Smooth muscle cell (in vitro differentiated cells): ENCODE results near the gene POLA1. TPM values are rescaled to one million over a fixed set of nuclear protein-coding genes. Genes with fewer than 3 reads are reported as not detected.

ENCODE experiments used
- DNase-seq: peaks from one replicate; lab custom pipeline; 2025; ENCODE audit not compliant: unreplicated experiment; lab: John Stamatoyannopoulos, UW
- H2AFZ ChIP-seq: fragments of 200-600 bp; sonication (generic); 2 replicates; pipeline ENCODE4 v1.6.0; 2016; ENCODE audit warnings: antibody characterized with exemption, low read depth, mild to moderate bottlenecking
- H3F3A ChIP-seq: fragments of 200-600 bp; sonication (generic); 2 replicates; pipeline ENCODE4 v1.6.0; 2017; ENCODE audit warnings: antibody characterized with exemption, low read depth
- H3K27ac ChIP-seq: fragments of 200-600 bp; sonication (generic); 2 replicates; pipeline ENCODE4 v1.5.1; 2016; ENCODE audit warnings: low read depth, mild to moderate bottlenecking
- H3K27me3 ChIP-seq: fragments of 200-600 bp; sonication (generic); 2 replicates; pipeline ENCODE4 v1.6.1; 2016; ENCODE audit warnings: low read depth, mild to moderate bottlenecking
- H3K36me3 ChIP-seq: fragments of 200-600 bp; sonication (generic); 2 replicates; pipeline ENCODE4 v1.5.1; 2016; ENCODE audit warnings: low read depth
- H3K4me1 ChIP-seq: fragments of 200-600 bp; sonication (generic); 2 replicates; pipeline ENCODE4 v1.5.1; 2016; ENCODE audit warnings: low read depth
- H3K4me2 ChIP-seq: fragments of 200-600 bp; sonication (generic); 2 replicates; pipeline ENCODE4 v1.6.0; 2016; ENCODE audit warnings: mild to moderate bottlenecking
- H3K4me3 ChIP-seq: fragments of 200-600 bp; sonication (generic); 2 replicates; pipeline ENCODE4 v1.5.1; 2016; ENCODE audit warnings: mild to moderate bottlenecking
- H3K79me2 ChIP-seq: fragments of 200-600 bp; sonication (generic); 2 replicates; pipeline ENCODE4 v1.6.0; 2016; ENCODE audit warnings: low read depth, mild to moderate bottlenecking
- H3K9ac ChIP-seq: fragments of 200-600 bp; sonication (generic); 2 replicates; pipeline ENCODE4 v1.6.0; 2016; ENCODE audit warnings: low read depth
- H3K9me3 ChIP-seq: fragments of 200-600 bp; sonication (generic); replicated peaks from 2 replicates; pipeline ENCODE4 v1.5.1; 2016; ENCODE audit warnings: low read depth
- H4K20me1 ChIP-seq: fragments of 200-600 bp; sonication (generic); 2 replicates; pipeline ENCODE4 v1.6.0; 2016; ENCODE audit warnings: low read depth
- WGBS: methylation state at CpG from one replicate; pipeline ENCODE4 v1.1.7; 2016; ENCODE audit warnings: low lambda C conversion rate; 5-methylcytosine and 5-hydroxymethylcytosine counted together
- polyA plus RNA-seq: library from polyadenylated mRNA; unstranded; fragments of >200 nt; fragmentation: Nextera tagmentation; extraction: Ambion mirVana; gene quantifications from 2 replicates; pipeline ENCODE4 v1.2.1, GENCODE V29; 2016
- total RNA-seq: library from RNA; depleted of rRNA; stranded (reverse); fragments of >200 nt; gene quantifications from 2 replicates; pipeline ENCODE4 v1.2.3, GENCODE V29; 2014
- TF ChIP-seq, protein P1 (sequence below): fragments of 200-600 bp; sonication (generic); IDR thresholded peaks from 2 replicates; pipeline ENCODE4 v1.5.1; 2017; ENCODE audit warnings: borderline replicate concordance, mild to moderate bottlenecking, antibody characterized with exemption; ENCODE audit not compliant: insufficient read depth, poor library complexity, severe bottlenecking

Gene POLA1
- total and polyA plus RNA-seq, 2 experiments from 2014 or later, result 5.4 to 11.7 TPM

DNA sequence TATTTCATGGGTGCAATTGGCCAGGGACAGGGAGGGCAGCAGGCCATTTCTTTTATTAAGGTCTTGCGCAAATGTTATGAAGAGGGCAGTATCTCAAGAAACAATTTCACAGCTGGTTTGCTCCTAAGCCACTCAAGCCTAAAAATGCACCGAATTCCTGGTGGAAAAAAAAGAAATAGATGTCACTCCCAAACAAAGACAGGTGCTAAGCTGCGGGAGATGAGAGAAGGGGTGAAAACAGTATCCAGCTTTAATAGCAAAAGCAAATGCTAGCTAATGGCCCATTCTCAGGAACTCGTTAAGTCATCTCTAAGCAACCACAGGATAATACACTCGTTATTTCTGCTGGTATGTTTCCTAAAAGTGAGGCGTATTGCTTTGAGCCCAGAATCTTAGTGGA is 205.7 kb downstream of the POLA1 start:
- no peaks in the 10 kb centered on the region for H3K9me3 ChIP-seq
- H3K27ac ChIP-seq, result no peak overlapping the region
- H3F3A ChIP-seq, result no peaks in the 10 kb centered on the region
- H3K79me2 ChIP-seq, result no peaks in the 10 kb centered on the region
- 96% methylated on average over 6 of the region's 6 CpGs for WGBS
- H3K27me3 ChIP-seq, result no peaks in the 10 kb centered on the region
- H3K9ac ChIP-seq, result no peak overlapping the region
- no peak overlapping the region for H3K4me2 ChIP-seq
- H2AFZ ChIP-seq, result no peak overlapping the region
- no peak for DNase-seq
- peaks cover 30% of the 10 kb centered on the region for H3K4me1 ChIP-seq
- no peaks in the 10 kb centered on the region for H3K36me3 ChIP-seq
- no peaks in the 10 kb centered on the region for H4K20me1 ChIP-seq
- TF ChIP-seq, protein P1, sequence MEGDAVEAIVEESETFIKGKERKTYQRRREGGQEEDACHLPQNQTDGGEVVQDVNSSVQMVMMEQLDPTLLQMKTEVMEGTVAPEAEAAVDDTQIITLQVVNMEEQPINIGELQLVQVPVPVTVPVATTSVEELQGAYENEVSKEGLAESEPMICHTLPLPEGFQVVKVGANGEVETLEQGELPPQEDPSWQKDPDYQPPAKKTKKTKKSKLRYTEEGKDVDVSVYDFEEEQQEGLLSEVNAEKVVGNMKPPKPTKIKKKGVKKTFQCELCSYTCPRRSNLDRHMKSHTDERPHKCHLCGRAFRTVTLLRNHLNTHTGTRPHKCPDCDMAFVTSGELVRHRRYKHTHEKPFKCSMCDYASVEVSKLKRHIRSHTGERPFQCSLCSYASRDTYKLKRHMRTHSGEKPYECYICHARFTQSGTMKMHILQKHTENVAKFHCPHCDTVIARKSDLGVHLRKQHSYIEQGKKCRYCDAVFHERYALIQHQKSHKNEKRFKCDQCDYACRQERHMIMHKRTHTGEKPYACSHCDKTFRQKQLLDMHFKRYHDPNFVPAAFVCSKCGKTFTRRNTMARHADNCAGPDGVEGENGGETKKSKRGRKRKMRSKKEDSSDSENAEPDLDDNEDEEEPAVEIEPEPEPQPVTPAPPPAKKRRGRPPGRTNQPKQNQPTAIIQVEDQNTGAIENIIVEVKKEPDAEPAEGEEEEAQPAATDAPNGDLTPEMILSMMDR, result no peak
- no peak overlapping the region for H3K4me3 ChIP-seq

DNA sequence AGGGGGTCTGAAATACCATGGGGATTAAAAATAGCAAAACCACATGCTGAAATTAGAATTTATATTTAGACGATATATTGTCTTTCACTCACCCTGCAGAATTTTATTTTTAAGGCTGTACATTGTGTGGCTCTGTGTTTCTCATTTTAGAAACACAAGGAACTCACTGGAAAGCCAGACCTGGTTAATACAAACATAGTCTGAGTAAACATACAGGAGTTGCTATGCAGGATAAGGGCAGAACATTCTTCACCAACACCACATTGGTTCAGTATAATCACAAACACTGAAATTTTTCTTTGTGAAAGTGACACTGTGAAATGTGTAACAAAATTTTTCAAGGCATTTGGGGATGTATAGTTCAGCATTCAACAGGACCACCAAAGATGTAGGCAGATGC is 206.5 kb downstream of the POLA1 start:
- Histone ChIP-seq H3F3A (no peaks in the 10 kb centered on the region), H3K9ac (no peak overlapping the region), H3K27me3 (no peaks in the 10 kb centered on the region), H3K27ac (no peak overlapping the region), H3K4me1 (peaks cover 30% of the 10 kb centered on the region), H3K36me3 (no peaks in the 10 kb centered on the region), H3K79me2 (no peaks in the 10 kb centered on the region), H3K9me3 (no peaks in the 10 kb centered on the region), H2AFZ (no peak overlapping the region), H3K4me2 (no peak overlapping the region), H4K20me1 (no peaks in the 10 kb centered on the region), H3K4me3 (no peak overlapping the region)
- DNase-seq, result no peak
- TF ChIP-seq, protein P1, result no peak
- WGBS, result 86% methylated on average over 1 of the region's 1 CpG

DNA sequence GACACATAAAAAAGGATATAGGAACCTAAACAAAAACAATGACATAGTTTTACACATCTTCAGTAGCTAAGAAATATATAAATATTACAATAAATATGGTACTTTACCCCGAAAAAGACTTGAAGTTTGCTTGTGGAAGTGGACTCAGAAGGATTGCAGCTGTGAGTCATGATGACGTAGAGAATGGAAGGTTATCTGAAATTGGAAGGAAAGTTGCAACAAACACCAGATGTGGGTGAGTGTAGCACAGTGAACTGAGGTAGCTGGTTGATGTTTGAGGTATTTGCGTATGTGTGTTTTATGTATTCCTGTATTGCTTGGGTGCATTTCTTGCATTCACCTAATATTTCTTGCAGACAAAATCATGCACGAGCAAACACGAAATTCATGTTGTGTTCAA is 209.1 kb downstream of the POLA1 start:
- peak overlapping the region; percentile 19 for H3K27ac ChIP-seq
- H3K4me2 ChIP-seq, result no peak overlapping the region
- no peaks in the 10 kb centered on the region for H3K79me2 ChIP-seq
- no peak for DNase-seq
- no peak overlapping the region for H2AFZ ChIP-seq
- no peaks in the 10 kb centered on the region for H4K20me1 ChIP-seq
- H3K4me3 ChIP-seq, result no peak overlapping the region
- H3K36me3 ChIP-seq, result no peaks in the 10 kb centered on the region
- 79% methylated on average over 5 of the region's 5 CpGs for WGBS
- no peaks in the 10 kb centered on the region for H3F3A ChIP-seq
- TF ChIP-seq, protein P1, result no peak
- no peaks in the 10 kb centered on the region for H3K27me3 ChIP-seq
- H3K9ac ChIP-seq, result no peak overlapping the region
- peaks cover 23% of the 10 kb centered on the region for H3K4me1 ChIP-seq
- no peaks in the 10 kb centered on the region for H3K9me3 ChIP-seq

DNA sequence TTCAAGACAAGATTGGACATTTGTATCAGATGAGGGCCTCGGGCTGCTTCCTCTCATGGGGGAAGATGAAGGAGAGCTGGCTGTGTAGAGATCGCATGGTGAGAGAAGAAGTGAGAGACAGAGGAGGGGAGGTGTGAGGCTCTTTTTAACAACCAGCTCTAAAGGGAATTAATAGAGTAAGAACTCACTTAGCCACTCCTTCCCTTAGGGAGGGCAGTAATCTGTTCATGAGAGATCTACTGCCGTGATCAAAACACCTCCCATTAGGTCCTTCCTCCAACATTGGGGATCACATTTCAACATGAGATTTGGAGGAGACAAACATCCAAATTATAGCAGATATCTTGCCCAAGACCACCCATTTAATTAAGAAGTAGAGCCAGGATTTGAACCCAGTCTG is 225.0 kb downstream of the POLA1 start:
- Histone ChIP-seq H3K4me2 (no peak overlapping the region), H3F3A (no peaks in the 10 kb centered on the region), H3K4me1 (no peaks in the 10 kb centered on the region), H3K9me3 (no peaks in the 10 kb centered on the region), H2AFZ (no peak overlapping the region), H3K79me2 (no peaks in the 10 kb centered on the region), H3K27me3 (no peaks in the 10 kb centered on the region), H3K36me3 (no peaks in the 10 kb centered on the region), H3K27ac (no peak overlapping the region), H3K9ac (no peak overlapping the region), H4K20me1 (no peaks in the 10 kb centered on the region), H3K4me3 (no peak overlapping the region)
- DNase-seq, result no peak
- TF ChIP-seq, protein P1, result no peak
- WGBS, result 77% methylated on average over 3 of the region's 3 CpGs
